ENCODE data around the gene SF3B3. TPM values are rescaled to one million over a fixed set of nuclear protein-coding genes. Genes with fewer than 3 reads are reported as not detected.

The SF3B3 gene
- total and polyA plus RNA-seq, 7 donors, result 23.8 to 98.5 (median 58.1) TPM

DNA sequence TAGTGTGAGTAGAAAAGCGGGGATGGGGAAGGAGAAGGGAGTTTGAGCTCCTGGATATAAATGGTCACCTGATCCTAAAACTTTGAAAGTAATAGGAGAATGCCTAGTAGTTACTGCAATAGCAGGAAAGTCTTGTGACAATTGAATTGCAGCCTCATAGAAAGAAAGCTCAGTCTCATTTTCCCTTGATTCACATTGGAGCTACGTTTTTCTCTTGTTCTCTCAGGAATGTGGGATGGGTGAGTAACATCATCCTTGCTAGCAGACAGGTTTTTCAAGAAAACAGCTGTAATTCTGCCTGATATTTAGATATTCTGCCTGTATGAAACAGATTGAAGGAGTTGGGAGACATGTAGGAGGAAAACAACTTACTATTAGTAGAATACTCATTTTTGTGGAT lies 25.3 kb downstream of the SF3B3 start:
- H3K27ac ChIP-seq, result no peak overlapping the region
- TF ChIP-seq POLR2A (IDR thresholded peaks at IDR 0.05) (no peak), EP300 (IDR thresholded peaks at IDR 0.05) (no peak), POLR2AphosphoS5 (IDR thresholded peaks at IDR 0.05) (no peak), CTCF (IDR thresholded peaks at IDR 0.05) (no peak)
- no peak for DNase-seq
- H3K27me3 ChIP-seq, result no peaks in the 10 kb centered on the region
- H3K4me3 ChIP-seq, result no peak overlapping the region
- intact Hi-C loops (cut with DNase I), result loop anchor here (10.0 kb wide), 1 partner anchor 274 kb away; no protein-coding TSS in a partner anchor
- no peaks in the 10 kb centered on the region for H3K4me1 ChIP-seq
- 78 to 81% methylated on average over 2 of the region's 2 CpGs for WGBS, 2 donors
- peaks cover 30 to 100% (median 67%) of the 10 kb centered on the region in 4 donors for H3K36me3 ChIP-seq
- no peaks in the 10 kb centered on the region for H3K9me3 ChIP-seq

GRCh38 chr16:70550082-70550481 lies 26.5 kb downstream of the SF3B3 start:
- TF ChIP-seq POLR2AphosphoS5 (IDR thresholded peaks at IDR 0.05) (no peak), EP300 (IDR thresholded peaks at IDR 0.05) (no peak), CTCF (IDR thresholded peaks at IDR 0.05) (no peak), POLR2A (IDR thresholded peaks at IDR 0.05) (no peak)
- DNase-seq, result no peak
- H3K27me3 ChIP-seq, result no peaks in the 10 kb centered on the region
- H3K9me3 ChIP-seq, result no peaks in the 10 kb centered on the region
- intact Hi-C loops (cut with DNase I), result no loop called here
- peaks cover 42 to 100% (median 67%) of the 10 kb centered on the region in 4 donors for H3K36me3 ChIP-seq
- H3K4me3 ChIP-seq, result no peak overlapping the region
- no peak overlapping the region for H3K27ac ChIP-seq
- H3K4me1 ChIP-seq, result no peaks in the 10 kb centered on the region
- WGBS, 2 donors, result 0 to 57% methylated on average over 1 of the region's 1 CpG

DNA sequence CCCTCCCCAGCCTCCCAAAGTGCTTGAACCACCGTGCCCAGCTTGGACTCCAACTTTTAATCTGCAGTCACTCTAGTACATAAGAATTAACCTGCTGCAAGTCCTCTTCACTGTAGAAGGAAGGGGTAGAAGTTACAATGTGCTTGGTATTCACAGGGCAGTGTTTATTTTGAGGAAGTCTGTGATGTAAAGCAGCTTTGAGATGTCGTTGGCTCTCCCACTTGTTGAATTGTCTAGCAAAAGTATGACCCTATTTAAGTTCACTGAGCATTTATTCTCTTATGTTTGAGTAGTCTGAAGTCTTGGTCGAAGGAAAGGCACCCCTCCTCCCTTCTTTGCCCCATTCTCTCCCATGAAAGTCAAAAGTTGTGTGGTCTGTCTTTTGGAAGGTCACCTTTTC lies 28.2 kb downstream of the SF3B3 start:
- no peaks in the 10 kb centered on the region for H3K4me1 ChIP-seq
- no peaks in the 10 kb centered on the region for H3K9me3 ChIP-seq
- no peaks in the 10 kb centered on the region for H3K27me3 ChIP-seq
- H3K27ac ChIP-seq, result no peak overlapping the region
- intact Hi-C loops (cut with DNase I), result no loop called here
- peaks cover 49 to 100% (median 72%) of the 10 kb centered on the region in 4 donors for H3K36me3 ChIP-seq
- no peak for DNase-seq
- no peak for TF ChIP-seq POLR2A (IDR thresholded peaks at IDR 0.05)
- WGBS, 2 donors, result 74 to 83% methylated on average over 3 of the region's 3 CpGs
- no peak overlapping the region for H3K4me3 ChIP-seq

DNA sequence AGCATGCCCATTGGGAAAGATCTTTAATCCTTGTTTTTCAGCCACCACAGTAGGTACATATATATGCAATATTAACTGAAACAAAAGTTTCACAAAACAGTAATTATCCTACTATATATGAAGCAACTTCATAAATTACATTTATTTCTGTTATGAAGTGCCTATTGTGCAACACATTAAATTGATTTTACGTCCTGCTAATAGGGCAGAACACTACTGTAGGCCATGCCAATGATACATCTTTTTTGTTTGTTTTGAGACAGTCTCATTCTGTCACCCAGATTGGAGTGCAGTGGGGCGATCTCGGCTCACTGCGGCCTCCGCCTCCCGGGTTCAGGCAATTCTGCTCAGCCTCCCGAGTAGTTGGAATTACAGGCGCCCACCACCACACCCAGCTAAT lies 29.1 kb downstream of the SF3B3 start:
- TF ChIP-seq POLR2AphosphoS5 (IDR thresholded peaks at IDR 0.05) (no peak), POLR2A (IDR thresholded peaks at IDR 0.05) (no peak), CTCF (IDR thresholded peaks at IDR 0.05) (no peak), EP300 (IDR thresholded peaks at IDR 0.05) (no peak)
- Histone ChIP-seq H3K4me3 (no peak overlapping the region), H3K36me3 (peaks cover 56 to 100% (median 77%) of the 10 kb centered on the region in 4 donors), H3K4me1 (no peaks in the 10 kb centered on the region), H3K27me3 (no peaks in the 10 kb centered on the region), H3K9me3 (no peaks in the 10 kb centered on the region), H3K27ac (no peak overlapping the region)
- intact Hi-C loops (cut with DNase I), result no loop called here
- DNase-seq, result no peak
- WGBS, 2 donors, result 91 to 94% methylated on average over 8 of the region's 8 CpGs

GRCh38 chr16:70553645-70554044 lies 30.0 kb downstream of the SF3B3 start:
- Histone ChIP-seq H3K27me3 (no peaks in the 10 kb centered on the region), H3K9me3 (no peaks in the 10 kb centered on the region), H3K4me1 (no peaks in the 10 kb centered on the region), H3K27ac (no peak overlapping the region), H3K36me3 (peaks cover 51 to 100% (median 77%) of the 10 kb centered on the region in 4 donors), H3K4me3 (no peak overlapping the region)
- intact Hi-C loops (cut with DNase I), result no loop called here
- DNase-seq, result no peak
- TF ChIP-seq CTCF (IDR thresholded peaks at IDR 0.05) (no peak), EP300 (IDR thresholded peaks at IDR 0.05) (no peak), POLR2AphosphoS5 (IDR thresholded peaks at IDR 0.05) (no peak), POLR2A (IDR thresholded peaks at IDR 0.05) (no peak)
